NCI-H2107 treated with DMSO at 0.1 percent for 48 hours (cell line): Measurements from ENCODE around the gene SLCO3A1.

Experiments used
- DNase-seq: peaks from one replicate; lab custom pipeline; 2025; ENCODE audit not compliant: unreplicated experiment; lab: John Stamatoyannopoulos, UW

The SLCO3A1 gene

DNA sequence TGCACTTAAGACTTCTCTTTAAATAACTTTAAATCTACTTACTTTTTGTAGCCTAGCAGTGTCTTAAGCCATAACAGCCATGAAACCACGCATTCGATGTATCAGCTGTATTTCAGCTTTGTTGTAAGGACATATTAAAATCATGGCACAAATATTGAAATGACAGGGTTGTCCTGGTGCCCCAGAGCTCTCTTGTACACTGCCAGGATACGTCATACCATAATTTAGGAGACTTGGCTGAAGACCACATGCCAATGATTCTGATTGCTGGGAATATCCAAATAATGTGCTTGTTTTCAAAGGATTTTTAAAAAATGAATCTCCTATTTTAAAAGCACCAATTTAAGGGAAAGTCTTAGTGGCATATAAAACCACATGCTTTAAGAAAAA, 265.4 kb downstream of the SLCO3A1 start:
- DNase-seq: no peak

DNA sequence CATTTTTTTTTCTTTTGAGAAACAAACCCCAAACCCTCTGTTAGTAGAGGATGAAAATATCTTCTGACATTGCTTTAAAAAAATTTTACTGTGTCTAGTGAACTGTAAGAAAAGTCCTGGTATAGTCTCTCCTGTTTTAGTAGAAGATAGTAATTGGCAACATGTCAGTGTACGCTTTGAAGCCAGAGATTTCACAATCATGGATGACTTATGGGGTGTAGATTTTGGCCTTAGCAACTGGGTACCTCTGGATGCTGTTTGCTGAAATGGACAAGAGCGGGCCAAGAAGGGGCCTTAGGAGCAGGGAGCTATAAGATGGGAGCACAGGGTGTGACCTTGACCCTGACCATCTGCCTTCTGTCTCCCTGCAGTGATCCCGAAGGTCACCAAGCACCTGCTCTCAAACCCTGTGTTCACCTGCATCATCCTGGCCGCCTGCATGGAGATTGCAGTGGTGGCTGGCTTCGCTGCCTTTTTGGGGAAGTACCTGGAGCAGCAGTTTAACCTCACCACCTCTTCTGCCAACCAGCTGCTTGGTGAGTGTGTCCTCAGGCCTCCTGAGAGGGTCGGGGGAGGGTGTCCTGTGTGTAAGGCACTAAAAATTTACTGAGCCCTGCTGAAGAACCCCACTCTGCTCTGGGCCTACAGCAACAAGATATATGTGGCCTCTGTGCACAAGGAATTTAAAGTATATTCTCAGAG, 266.7 kb downstream of the SLCO3A1 start:
- no peak for DNase-seq

DNA sequence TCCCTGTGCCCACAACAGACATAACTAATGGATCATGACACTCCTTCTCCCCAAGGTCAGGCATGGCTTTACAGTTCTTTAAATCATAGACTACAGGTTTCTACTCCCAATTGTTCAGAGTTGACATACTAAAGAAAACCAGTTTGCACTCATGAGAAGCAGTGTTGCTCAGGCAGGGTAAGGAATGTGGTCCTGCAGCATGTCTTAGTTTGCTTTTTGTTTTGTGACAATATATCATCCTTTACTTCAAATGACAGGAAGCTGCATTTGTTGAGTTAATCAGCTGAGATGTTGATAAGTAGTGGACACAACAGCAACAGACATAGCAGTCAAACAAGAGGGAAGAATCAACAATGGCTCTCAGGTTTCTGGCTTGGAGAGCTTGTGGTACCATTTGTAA, 267.5 kb downstream of the SLCO3A1 start:
- no peak for DNase-seq

DNA sequence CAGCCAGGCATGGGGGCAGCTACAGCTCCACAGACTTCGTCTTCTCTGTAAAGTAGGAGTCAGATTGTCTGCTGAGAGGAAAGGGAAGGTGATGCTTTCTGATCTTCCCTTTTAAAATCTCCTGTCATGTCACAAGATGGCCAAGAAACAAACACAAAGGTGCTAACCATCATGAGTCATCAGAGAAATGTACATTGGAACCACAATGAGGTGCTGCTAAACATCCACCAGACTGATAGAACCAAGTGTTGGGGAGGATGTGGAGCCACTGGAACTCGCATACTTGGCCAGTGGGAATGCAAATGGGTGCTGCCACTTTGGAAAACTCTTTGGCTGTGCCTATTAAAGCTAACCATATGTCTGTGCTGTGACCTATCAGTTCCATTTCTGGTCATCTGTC, 268.8 kb downstream of the SLCO3A1 start:
- DNase-seq: no peak

DNA sequence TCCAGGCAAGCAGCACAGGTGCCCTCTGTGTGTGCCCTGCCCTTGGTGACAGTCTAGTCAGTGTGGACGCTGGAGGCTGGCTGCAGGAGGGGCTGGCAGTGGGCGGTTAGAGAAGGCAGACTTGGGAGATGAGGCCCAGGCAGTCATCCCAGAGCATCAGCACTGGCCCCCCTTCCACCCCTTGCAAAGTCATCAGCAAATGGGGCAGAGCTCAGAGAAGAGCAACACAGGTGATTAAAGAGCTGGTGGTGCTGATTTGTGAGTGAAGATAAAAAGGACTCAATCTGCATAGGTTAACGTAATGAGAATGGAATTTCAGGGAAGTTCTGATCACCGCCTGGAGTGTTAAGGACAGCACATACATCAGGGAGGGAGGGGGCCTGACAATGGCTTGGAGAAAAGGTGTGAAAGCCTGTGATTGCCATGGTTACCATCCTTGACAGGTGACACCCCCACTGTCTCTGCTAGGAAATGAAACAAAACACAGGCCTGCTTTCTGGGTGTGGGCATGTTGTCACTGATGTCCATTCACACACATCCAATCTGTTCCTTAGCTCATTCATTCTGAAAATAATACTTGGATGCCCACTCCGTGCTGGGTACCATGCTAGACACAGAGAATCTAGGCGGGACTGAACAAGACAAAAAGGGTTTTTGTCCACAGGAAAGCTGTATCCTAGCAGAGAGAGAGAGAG, 270.6 kb downstream of the SLCO3A1 start:
- DNase-seq: no peak

DNA sequence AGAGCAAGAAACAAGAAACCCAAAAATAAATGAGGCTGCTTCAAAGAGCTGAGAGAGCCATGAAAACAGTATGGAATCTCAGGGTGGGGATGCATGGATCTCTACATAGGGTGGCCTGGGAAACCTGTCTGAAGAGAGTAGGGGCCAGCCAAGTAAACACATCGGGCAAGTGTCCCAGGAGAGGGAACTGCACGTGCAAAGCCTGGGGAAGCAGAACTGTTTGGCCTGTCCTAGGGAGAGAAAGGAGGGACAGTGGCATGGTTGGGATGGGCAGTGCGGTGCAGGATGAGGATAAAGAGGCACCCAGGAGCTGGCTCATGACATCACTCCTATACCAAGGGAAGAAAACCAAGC, 271.1 kb downstream of the SLCO3A1 start:
- no peak for DNase-seq

DNA sequence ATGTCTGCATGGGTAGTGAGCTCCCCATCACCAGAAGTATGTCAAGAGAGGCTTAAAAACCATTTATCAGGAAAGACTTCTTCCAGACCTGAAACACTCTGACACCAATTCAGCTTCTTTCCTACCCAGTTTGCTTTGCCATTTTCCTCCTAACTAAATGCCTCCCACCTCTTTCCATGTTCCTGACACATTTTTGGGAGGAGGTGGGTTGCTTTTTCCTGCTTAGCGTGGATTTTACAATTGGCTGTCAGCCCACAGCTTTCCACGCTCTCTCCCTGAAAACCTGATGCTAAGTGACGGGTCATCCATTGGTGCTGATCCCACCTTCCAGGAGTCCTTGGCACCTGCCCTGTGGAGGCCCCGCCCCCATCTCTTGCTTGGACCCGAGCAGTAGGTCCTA, 275.3 kb downstream of the SLCO3A1 start:
- DNase-seq: no peak

DNA sequence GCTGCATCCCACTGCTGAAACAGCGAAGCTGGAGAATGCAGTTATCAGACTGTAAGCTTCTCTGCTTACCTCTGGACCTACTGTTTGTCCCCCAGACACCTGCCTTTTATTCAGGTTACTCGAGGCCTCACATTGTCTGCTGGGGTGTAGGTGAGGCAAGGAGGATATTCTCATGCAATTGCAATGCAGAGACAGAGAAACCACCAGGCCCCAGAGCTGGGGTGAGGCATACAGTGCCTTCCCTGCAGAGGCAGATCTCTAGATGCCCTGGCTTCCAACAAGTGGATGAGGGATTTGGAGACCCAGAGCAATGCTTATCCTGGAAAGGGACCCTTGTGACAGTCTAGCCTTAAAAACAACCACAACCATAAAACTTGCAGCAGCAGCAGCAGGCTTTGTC, 276.7 kb downstream of the SLCO3A1 start:
- DNase-seq: no peak

DNA sequence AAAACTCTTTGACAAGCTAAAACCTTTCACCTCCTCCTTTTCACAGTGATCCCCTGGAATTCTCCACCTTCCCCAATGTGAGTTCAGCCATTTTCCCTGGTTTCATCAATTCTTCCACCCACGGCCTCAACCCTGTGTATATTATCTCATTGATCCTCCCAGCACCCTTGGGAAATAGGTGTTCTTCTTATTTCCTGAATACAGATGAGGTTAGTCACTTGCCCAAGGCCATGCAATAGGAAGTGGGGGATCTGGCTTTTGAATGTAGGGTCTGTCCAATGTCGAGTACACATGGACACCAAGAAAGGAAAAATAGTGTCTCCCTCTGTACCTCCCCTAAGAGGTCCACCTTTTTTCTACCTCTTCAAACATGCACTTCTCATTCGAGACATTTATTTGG, 277.4 kb downstream of the SLCO3A1 start:
- no peak for DNase-seq

DNA sequence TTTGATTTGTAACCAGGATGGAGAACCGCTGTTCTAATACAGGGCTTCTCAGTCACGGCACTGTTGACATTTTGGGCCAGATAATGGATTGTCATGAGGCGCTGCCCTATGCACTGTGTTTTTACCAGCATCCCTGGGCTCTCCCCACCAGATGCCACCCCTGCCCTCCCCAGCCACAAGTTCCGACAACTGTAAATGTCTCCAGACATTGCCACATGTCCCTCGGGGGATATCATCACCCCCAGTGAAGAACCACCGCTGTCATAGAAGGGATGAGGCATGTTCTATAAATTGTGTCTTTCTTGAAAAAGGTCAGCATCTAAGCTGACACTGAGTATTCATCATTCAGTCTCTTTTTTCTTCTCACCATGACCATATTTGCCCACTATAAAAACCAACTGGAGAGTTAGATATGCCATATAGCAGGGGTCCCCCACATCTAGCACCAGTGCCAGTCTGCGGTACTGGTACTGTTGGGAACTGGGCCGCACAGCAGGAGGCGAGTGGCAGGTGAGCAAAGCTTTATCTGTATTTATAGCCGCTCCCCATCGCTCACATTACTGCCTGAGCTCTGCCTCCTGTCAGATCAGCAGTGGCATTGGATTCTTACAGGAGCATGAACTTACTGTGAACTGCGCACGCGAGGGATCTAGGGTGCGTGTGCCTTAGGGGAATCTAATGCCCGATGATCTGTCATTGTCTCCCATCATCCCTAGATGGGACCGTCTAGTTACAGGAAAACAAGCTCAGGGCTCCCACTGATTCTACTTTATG, 279.7 kb downstream of the SLCO3A1 start:
- no peak for DNase-seq

DNA sequence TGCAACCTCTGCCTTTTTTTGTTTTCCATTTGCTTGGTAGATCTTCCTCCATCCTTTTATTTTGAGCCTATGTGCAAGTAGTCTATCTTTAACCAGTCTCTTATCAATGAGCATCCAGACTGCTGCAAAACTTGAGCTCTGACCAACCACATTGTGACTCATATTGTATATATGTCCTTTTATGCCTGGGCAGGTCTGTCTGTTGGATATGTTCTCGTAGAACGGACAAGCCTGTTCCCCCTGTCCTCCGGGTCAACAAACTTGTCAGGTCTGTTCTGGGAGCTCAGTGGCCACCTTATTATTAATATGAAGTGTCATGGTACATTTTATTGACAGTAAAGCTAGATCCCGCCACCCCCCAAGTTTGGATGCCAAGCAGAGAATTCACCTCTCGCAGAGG, 287.3 kb downstream of the SLCO3A1 start:
- no peak for DNase-seq

DNA sequence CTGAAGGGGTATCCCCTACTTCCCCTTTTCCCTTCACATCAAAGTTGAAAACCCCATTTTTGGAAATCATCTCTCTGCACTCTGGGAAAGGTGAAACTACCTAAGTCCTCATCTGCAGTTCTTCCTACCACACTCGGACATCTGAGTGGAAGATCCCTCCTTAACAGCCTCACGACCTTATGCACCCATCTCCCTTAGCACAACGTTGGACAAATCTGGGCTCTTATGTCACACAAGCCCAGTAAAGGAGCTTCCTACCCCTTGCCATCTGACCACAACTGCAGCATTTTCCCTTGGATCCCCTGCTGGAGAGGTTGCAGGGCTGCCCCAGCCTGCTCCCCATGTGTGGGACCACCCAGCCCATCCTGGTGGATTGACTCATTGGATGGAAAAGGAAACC, 288.1 kb downstream of the SLCO3A1 start:
- DNase-seq: no peak

DNA sequence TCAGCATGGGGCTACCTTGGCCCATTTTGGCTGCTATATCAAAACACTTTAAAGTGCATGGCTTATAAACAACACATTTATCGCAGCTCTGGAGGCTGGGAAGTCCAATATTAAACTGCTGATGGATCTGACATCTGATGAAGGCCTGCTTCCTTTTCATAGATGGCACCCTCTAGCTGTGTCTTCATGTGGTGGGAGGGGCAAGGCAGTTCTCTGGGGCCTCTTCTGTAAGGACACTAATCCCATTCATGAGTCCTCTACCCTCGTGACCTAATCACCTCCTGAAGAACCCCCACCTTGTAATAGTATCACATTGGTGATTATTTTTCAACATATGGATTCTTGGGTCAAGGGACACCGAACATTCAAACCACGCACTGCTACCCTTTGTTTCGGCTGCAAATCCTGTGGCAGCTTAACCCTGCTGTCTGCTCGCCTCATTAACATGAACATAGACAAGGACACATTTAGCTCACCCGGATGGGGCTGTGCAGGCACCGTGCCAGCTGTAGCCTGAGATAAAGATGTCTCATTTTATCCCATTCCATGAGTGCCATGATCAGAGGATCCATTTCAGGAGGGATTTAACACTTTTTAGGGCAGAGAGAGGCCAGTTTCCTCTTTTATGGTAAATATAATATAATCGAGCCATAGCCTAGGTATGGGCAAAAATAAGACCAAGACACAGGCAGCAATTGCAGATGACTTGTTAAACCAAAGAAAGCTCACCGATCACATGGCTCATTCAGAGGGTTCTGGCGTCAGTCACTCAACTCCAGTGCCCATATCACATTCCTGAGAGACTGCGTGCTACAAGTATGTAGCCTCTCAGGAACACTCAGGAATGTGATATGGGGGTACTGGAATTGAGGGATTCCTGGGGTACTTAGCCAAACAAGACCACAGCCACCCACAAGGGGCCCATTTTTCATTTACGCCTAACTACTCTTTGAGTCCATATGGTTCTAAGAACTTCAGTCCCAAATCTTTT, 289.0 kb downstream of the SLCO3A1 start:
- DNase-seq: no peak

DNA sequence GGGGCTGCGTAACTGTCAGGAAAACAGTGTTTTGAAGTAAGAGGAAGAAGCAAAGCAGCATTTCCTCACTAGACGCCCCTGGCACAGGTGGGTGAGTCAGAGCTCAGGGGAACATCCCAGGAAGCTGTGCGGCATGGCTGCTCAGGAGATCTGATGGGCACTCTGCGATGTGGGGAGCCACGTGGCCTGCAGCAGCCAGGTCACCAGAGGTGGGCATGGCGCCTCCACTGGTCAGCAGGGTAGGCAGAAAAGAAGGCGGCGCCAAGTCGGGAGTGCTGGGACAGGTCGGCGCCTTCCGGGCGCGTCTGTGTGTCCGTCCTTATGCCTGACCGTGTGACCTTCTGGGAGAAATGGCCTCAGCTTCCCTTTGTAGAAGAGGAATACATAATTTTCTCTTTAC, 290.3 kb downstream of the SLCO3A1 start:
- DNase-seq: no peak

DNA sequence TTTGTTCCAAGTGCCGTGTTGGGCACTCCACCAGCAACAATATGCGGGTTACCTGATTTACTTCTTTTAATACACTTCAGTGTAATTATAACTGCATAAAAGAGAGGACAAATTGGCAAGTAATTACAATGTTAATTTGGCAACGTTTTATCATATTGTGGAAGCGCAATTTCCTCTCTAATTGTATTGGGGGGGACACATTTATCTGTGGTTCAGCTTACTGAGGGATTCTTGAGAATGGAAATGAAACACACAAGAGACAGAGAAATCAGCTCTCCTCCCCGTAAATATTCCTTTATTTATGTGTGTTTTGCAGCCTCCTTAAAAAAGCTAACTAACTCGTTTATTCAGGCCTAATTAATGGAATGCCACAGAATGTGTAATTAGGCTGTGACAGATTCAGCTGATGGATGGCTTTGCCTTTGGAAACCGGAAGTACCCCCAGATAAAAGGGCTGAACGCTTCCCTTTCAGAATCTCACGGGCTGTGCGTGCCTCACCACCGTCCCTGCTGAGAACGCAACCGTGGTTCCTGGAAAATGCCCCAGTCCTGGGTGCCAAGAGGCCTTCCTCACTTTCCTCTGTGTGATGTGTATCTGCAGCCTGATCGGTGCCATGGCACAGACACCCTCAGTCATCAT, 293.1 kb downstream of the SLCO3A1 start:
- DNase-seq: no peak

DNA sequence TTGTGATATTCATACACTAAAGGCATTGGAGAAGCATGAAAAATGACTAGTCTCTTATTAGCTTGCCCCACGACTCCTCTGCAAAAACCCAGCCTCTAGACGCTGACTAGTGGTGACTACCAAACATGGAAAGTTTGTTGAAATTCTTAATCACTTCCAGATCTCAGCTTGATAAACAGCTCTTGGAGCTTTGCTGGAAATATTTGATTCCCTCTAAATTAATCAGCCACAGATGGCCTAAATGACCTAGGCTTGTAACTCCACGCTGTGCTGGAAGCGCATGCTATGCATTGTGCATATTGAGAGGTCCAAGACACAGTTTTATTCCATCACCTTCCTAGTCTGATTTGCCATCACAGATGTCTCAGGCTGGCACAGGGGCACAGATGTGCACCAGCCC, 295.5 kb downstream of the SLCO3A1 start:
- no peak for DNase-seq

DNA sequence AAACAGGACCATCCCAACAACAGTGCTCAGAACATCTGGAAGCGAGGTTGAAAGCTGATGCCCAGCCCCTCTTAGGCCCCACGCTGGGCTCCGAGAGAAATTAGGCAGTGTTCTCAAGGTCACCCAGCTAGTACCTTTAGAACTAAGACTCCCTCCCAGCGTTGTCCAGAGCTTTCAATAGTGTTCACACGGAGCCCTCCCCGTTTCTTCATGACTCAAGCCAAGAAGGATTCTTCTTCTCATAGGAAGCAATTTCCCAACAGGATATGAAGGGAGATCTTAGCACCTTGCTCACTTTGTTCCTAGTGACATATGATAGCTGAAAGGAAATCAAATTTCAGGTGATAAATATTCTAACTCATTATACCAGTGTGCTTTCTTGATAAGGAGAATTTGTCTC, 296.0 kb downstream of the SLCO3A1 start:
- DNase-seq: no peak

DNA sequence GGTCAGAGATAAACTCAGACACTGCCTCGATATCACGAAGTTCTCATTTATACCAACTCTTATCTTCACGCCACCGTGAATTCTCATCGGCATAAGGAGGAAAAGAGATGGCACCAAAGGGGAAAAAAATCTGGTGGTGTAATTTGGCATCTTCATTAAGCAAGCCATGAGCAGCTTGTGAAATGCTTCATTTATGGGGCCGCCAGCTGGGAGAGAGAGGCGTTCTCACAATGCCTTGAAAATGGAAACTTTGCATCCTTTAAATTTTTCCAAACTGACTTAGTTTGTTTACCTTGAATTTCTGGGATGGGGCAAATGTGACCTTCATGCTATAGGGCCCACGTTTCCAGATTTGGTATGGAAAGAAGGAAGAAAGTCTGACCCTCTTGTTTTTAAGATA, 297.7 kb downstream of the SLCO3A1 start:
- no peak for DNase-seq

DNA sequence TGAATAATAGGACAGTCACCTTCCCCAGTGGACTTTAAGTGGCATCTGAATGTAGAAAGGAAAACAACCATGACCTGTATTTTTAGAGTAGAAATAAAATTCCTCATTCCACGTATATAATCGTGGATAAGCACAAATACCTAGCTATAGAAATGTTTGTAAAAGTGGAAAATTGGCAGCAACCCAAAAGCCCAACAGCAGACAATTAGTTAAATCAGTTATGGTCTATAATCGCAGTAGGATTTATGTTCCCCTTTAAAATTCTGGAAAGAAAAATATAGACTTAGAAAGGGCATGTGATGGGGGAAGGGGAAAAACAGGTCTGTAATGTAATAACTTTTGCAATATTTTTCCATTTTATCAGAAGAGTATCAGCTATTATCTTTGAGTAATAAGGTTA, 298.2 kb downstream of the SLCO3A1 start:
- no peak for DNase-seq

DNA sequence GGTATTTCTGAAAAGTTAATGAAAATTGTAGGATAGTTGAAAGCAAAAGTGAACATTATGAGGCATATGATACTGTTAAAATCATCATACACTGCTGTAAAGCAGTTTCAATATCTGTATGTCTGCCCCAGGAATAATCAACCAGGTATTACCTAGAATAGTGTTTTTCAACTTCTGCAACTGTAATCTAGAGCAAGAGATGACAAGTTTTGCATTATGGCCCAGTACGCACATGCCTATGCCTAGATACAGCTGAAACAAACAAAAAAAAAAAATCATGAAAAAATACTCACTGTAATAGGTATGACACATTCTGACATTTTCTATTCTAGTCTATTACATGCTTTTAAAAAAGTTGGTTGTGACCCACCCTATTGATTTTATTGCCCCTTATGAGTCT, 299.5 kb downstream of the SLCO3A1 start:
- no peak for DNase-seq

DNA sequence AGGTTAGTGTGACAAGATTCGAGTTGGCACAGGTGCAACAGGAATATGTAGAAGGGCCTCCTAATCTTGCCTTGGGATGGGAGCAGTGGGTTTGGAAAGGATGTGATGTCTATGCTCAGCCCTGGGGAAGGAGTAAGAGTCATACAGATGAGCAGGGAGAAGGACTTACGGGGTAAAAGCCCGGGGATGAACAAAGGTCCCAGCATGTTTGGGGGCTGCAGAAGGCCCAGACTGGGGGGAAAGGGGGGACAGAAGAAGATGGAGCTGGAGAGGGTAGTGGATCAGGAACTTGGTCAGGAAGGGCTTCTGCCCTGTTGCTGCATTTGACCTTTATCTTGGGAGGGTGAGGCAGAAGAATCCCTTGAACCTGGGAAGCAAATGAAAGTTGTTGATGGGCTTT, 300.1 kb downstream of the SLCO3A1 start:
- DNase-seq: no peak
